NCI-H2171 treated with DMSO at 0.1 percent for 48 hours (cell line): ENCODE data around the gene KIF19.
"Not testable (repeated sequence)": the region's sequence is repeated elsewhere in the genome, so short reads cannot be mapped to it uniquely, and the experiment has no call there.

Source experiments
- DNase-seq: peaks from one replicate; lab custom pipeline; 2025; lab: John Stamatoyannopoulos, UW

KIF19 gene

GRCh38 chr17:74389937-74390679 lies 64.1 kb downstream of the KIF19 start:
- no peak for DNase-seq

GRCh38 chr17:74390680-74391653 lies 64.9 kb downstream of the KIF19 start:
- DNase-seq = no peak

- no peak for DNase-seq
These were observed 65.7 kb downstream of the KIF19 start for GRCh38 chr17:74391771-74392170.

GRCh38 chr17:74392848-74393247 lies 66.8 kb downstream of the KIF19 start:
- DNase-seq = peak; percentile 81

- peak; percentile 72 for DNase-seq
These were observed 67.4 kb downstream of the KIF19 start for GRCh38 chr17:74393346-74393942.

GRCh38 chr17:74394275-74394950 lies 68.4 kb downstream of the KIF19 start:
- no peak for DNase-seq

GRCh38 chr17:74394977-74395376 lies 69.0 kb downstream of the KIF19 start:
- peak; percentile 66 for DNase-seq

- DNase-seq = no peak
These were observed 70.5 kb downstream of the KIF19 start for GRCh38 chr17:74396567-74396966.

- DNase-seq = no peak
These were observed 76.0 kb downstream of the KIF19 start for GRCh38 chr17:74402048-74402447.

- DNase-seq = no peak
These were observed 77.6 kb downstream of the KIF19 start for GRCh38 chr17:74403512-74404137.

- DNase-seq = no peak
These were observed 78.2 kb downstream of the KIF19 start for GRCh38 chr17:74404218-74404617.

- DNase-seq = no peak
These were observed 78.8 kb downstream of the KIF19 start for GRCh38 chr17:74404789-74405188.

- not testable (repeated sequence) for DNase-seq
These were observed 79.3 kb downstream of the KIF19 start for GRCh38 chr17:74405311-74405710.
